ENCODE data around the gene ESPL1. TPM values are rescaled to one million over a fixed set of nuclear protein-coding genes. Genes with fewer than 3 reads are reported as not detected.

Gene ESPL1
- total RNA-seq, 1 experiment from 2014 or later: 31.6 TPM

DNA sequence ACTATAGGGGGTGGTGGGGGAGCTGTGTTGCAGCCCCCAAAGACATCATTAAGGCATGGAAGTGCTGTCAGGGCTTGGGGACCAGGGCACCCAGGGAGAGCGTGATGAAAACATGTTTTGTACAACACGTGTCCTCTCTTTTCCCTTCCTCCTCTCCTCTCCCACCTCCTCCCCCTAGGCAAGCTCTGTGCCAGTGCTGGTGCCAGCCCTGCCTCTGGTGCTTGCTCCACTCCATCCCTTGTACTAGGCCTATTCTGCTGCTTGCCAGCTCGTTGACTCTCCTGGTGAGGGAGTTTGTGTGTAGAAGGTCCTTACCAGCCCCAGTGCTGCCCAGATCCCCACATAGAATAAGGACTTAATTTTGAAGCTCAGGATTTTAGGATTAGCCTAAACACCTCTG lies 32.9 kb upstream of the ESPL1 start:
- H3K4me3 ChIP-seq (ENCODE audit: low read length): no peak overlapping the region
- H3K27ac ChIP-seq (ENCODE audit: low read length): no peak overlapping the region
- TF ChIP-seq EZH2phosphoT487 (IDR thresholded peaks at IDR 0.05; ENCODE audit: borderline replicate concordance, low read length): no peak
- TF ChIP-seq, protein P1, sequence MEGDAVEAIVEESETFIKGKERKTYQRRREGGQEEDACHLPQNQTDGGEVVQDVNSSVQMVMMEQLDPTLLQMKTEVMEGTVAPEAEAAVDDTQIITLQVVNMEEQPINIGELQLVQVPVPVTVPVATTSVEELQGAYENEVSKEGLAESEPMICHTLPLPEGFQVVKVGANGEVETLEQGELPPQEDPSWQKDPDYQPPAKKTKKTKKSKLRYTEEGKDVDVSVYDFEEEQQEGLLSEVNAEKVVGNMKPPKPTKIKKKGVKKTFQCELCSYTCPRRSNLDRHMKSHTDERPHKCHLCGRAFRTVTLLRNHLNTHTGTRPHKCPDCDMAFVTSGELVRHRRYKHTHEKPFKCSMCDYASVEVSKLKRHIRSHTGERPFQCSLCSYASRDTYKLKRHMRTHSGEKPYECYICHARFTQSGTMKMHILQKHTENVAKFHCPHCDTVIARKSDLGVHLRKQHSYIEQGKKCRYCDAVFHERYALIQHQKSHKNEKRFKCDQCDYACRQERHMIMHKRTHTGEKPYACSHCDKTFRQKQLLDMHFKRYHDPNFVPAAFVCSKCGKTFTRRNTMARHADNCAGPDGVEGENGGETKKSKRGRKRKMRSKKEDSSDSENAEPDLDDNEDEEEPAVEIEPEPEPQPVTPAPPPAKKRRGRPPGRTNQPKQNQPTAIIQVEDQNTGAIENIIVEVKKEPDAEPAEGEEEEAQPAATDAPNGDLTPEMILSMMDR (conservative IDR thresholded peaks at IDR 0.05; ENCODE audit: low read depth, low read length): no peak
- no peaks in the 10 kb centered on the region for H3K27me3 ChIP-seq (ENCODE audit: low read length)
- H3K9me2 ChIP-seq (replicated peaks; ENCODE audit: low read length): no peaks in the 10 kb centered on the region
- H3F3A ChIP-seq (ENCODE audit: low read length, unreplicated experiment): peaks cover 3% of the 10 kb centered on the region
- no peak overlapping the region for H2AFZ ChIP-seq (ENCODE audit: low read length)
- peaks cover 14% of the 10 kb centered on the region for H3K79me2 ChIP-seq (ENCODE audit: low read length)
- H3K9me3 ChIP-seq (ENCODE audit: low read length): no peaks in the 10 kb centered on the region
- no TSS peak for BruUV-seq (replicated peaks)
- no peak for DNase-seq
- H3K9ac ChIP-seq (ENCODE audit: low read length): no peak overlapping the region
- H4K20me1 ChIP-seq (ENCODE audit: low read length): no peaks in the 10 kb centered on the region
- intact Hi-C loops (cut with micrococcal nuclease): no loop called here
- no peaks in the 10 kb centered on the region for H3K36me3 ChIP-seq (ENCODE audit: low read depth, low read length)
- H3K4me2 ChIP-seq (ENCODE audit: low read length): no peak overlapping the region
- no peak for ATAC-seq
- peaks cover 32% of the 10 kb centered on the region for H3K4me1 ChIP-seq (ENCODE audit: insufficient read depth, low read length)
- ChIA-PET POLR2A (ENCODE audit: unreplicated experiment) (no interaction called here), CTCF (no interaction called here)

DNA sequence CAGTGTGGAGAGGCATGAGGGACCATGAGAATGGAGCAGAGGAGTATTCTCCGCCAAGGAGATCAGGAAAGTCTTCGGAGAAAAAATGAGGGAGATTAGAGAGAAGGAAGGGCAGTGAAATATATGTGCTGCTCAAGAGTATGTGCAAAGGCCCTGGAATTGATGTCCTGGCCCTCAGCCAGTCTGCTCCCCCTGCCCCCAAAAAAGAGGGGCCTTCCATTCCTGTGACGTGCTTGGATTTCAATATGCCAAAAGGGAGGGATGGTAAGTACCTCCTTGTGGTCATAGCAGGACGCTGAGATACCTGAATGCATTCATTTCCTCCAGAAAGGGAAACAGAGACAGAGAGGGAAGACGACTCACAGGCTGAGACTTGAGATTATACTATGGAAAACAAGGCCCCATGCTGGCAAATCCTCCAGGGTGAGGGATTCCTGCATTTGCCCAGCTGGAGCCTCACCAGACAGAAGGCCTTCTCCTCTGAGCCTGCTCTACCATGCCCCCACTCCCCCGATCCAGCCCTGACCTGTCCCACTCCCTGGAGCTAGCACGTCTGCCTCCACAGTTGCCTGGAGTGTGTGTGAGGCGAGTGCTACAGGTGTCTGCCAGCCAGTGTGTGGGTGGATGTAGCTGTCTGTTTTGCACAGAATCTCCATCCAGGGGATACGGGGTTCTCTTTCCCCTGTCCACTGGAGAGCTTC lies 32.2 kb upstream of the ESPL1 start:
- Histone ChIP-seq H3K27me3 (ENCODE audit: low read length) (no peaks in the 10 kb centered on the region), H3K4me2 (ENCODE audit: low read length) (no peak overlapping the region), H3K36me3 (ENCODE audit: low read depth, low read length) (no peaks in the 10 kb centered on the region), H3K9ac (ENCODE audit: low read length) (no peak overlapping the region), H4K20me1 (ENCODE audit: low read length) (no peaks in the 10 kb centered on the region), H3K4me1 (ENCODE audit: insufficient read depth, low read length) (peaks cover 25% of the 10 kb centered on the region), H3F3A (ENCODE audit: low read length, unreplicated experiment) (peaks cover 3% of the 10 kb centered on the region), H3K9me2 (replicated peaks; ENCODE audit: low read length) (no peaks in the 10 kb centered on the region), H2AFZ (ENCODE audit: low read length) (no peak overlapping the region), H3K79me2 (ENCODE audit: low read length) (peaks cover 9% of the 10 kb centered on the region), H3K9me3 (ENCODE audit: low read length) (no peaks in the 10 kb centered on the region), H3K4me3 (ENCODE audit: low read length) (no peak overlapping the region), H3K27ac (ENCODE audit: low read length) (no peak overlapping the region)
- ATAC-seq (no peak), DNase-seq (no peak)
- CTCF ChIA-PET: no interaction called here
- intact Hi-C loops (cut with micrococcal nuclease): no loop called here
- TF ChIP-seq, protein P1 (conservative IDR thresholded peaks at IDR 0.05; ENCODE audit: low read depth, low read length): no peak
- TF ChIP-seq EZH2 (IDR thresholded peaks at IDR 0.05; ENCODE audit: low read length, unreplicated experiment) (no peak), EZH2phosphoT487 (IDR thresholded peaks at IDR 0.05; ENCODE audit: borderline replicate concordance, low read length) (no peak)
- POLR2A ChIA-PET (ENCODE audit: unreplicated experiment): no interaction called here
- no TSS peak for BruUV-seq (replicated peaks)

DNA sequence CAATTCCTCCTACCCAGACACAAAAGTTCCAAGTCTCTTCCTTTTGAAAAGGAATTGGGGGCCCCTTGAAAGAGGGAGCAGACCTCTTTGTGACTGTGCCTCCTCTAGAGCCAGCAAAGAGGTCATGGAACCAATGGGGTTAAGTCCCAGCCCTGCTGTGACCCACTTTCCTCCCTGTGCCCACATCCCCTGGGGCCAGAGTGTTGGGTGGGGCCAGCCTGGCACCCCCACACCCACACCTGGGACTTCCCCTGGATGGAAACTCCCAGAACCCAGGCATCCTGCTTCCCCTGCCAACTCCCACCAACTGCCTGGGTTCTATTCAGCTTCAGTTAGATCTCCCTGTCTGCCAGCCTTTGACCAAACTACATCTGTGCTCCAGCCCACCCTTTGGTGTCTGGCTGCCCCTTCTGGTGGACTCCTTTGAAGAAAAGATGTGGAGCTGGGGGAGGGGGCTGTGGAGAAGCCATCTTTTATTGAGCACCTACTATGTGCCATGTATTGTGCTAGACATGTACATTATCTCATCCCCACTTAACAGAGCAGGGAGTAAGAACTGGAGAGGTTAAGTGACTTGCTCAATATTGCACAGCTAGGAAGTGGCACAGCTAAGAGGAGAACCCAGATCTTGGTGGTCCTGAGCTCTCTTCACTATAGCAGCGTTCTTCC lies 31.5 kb upstream of the ESPL1 start:
- H3F3A ChIP-seq (ENCODE audit: low read length, unreplicated experiment): peaks cover 3% of the 10 kb centered on the region
- POLR2A ChIA-PET (ENCODE audit: unreplicated experiment): no interaction called here
- peaks cover 2% of the 10 kb centered on the region for H3K79me2 ChIP-seq (ENCODE audit: low read length)
- no peaks in the 10 kb centered on the region for H3K9me3 ChIP-seq (ENCODE audit: low read length)
- no peak overlapping the region for H2AFZ ChIP-seq (ENCODE audit: low read length)
- H3K4me1 ChIP-seq (ENCODE audit: insufficient read depth, low read length): peaks cover 18% of the 10 kb centered on the region
- H3K4me2 ChIP-seq (ENCODE audit: low read length): no peak overlapping the region
- CTCF ChIA-PET: no interaction called here
- DNase-seq (no peak), ATAC-seq (no peak)
- no peaks in the 10 kb centered on the region for H3K36me3 ChIP-seq (ENCODE audit: low read depth, low read length)
- no peak overlapping the region for H3K9ac ChIP-seq (ENCODE audit: low read length)
- intact Hi-C loops (cut with micrococcal nuclease): no loop called here
- BruUV-seq (replicated peaks): no TSS peak
- H3K4me3 ChIP-seq (ENCODE audit: low read length): no peak overlapping the region
- TF ChIP-seq EZH2 (IDR thresholded peaks at IDR 0.05; ENCODE audit: low read length, unreplicated experiment) (no peak), EZH2phosphoT487 (IDR thresholded peaks at IDR 0.05; ENCODE audit: borderline replicate concordance, low read length) (no peak)
- no peaks in the 10 kb centered on the region for H4K20me1 ChIP-seq (ENCODE audit: low read length)
- no peak overlapping the region for H3K27ac ChIP-seq (ENCODE audit: low read length)
- no peaks in the 10 kb centered on the region for H3K9me2 ChIP-seq (replicated peaks; ENCODE audit: low read length)
- no peaks in the 10 kb centered on the region for H3K27me3 ChIP-seq (ENCODE audit: low read length)

Data from PC-3 (cell line).